VCaP (cell line): ENCODE data around the gene PTPRT.

ENCODE experiments used
- H3K27ac ChIP-seq: fragments of 450-650 bp; 2 replicates; pipeline ENCODE4 v1.5.1; 2017
- TF ChIP-seq, protein P1 (sequence below): fragments of 450-650 bp; conservative IDR thresholded peaks from 2 replicates; pipeline ENCODE4 v1.5.1; 2017; ENCODE audit warnings: mild to moderate bottlenecking, moderate library complexity

Gene PTPRT

GRCh38 chr20:42594659-42595058 lies 595.0 kb downstream of the PTPRT start:
- TF ChIP-seq, protein P1, sequence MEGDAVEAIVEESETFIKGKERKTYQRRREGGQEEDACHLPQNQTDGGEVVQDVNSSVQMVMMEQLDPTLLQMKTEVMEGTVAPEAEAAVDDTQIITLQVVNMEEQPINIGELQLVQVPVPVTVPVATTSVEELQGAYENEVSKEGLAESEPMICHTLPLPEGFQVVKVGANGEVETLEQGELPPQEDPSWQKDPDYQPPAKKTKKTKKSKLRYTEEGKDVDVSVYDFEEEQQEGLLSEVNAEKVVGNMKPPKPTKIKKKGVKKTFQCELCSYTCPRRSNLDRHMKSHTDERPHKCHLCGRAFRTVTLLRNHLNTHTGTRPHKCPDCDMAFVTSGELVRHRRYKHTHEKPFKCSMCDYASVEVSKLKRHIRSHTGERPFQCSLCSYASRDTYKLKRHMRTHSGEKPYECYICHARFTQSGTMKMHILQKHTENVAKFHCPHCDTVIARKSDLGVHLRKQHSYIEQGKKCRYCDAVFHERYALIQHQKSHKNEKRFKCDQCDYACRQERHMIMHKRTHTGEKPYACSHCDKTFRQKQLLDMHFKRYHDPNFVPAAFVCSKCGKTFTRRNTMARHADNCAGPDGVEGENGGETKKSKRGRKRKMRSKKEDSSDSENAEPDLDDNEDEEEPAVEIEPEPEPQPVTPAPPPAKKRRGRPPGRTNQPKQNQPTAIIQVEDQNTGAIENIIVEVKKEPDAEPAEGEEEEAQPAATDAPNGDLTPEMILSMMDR = no peak
- H3K27ac ChIP-seq = no peak overlapping the region

GRCh38 chr20:42594011-42594410 lies 595.7 kb downstream of the PTPRT start:
- no peak overlapping the region for H3K27ac ChIP-seq
- TF ChIP-seq, protein P1 = no peak

GRCh38 chr20:42589976-42590639 lies 599.6 kb downstream of the PTPRT start:
- TF ChIP-seq, protein P1 = no peak

GRCh38 chr20:42588847-42589246 lies 600.9 kb downstream of the PTPRT start:
- TF ChIP-seq, protein P1 = no peak
- no peak overlapping the region for H3K27ac ChIP-seq

More at GRCh38 chr20:42589976-42590639, 599.6 kb downstream of the PTPRT start:
- no peak overlapping the region for H3K27ac ChIP-seq

GRCh38 chr20:42587427-42587826 lies 602.3 kb downstream of the PTPRT start:
- TF ChIP-seq, protein P1 = no peak
- H3K27ac ChIP-seq = no peak overlapping the region

GRCh38 chr20:42581311-42581710 lies 608.4 kb downstream of the PTPRT start:
- no peak overlapping the region for H3K27ac ChIP-seq
- TF ChIP-seq, protein P1 = no peak

DNA sequence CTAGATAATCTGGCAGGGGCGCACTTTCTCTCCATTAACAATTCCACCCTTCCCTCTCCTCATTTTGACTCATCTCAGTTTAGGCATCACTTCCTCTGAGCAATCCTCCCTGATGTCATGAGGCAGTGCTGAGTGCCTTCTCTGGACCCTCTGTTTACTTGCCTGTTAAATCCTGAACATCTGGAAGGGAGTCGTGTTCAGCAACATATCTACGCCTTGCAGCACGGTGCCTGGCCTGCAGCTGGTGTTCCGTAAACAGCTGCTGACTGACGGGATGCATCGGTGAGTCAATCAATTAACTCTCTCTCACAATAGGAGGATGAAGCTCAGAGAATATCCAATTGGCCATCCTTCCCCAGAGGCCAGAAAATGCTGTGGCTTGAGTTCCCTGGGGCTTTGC lies 613.5 kb downstream of the PTPRT start:
- peak overlapping the region; percentile 54 for H3K27ac ChIP-seq
- TF ChIP-seq, protein P1 = no peak
